HEK293 (cell line): Measurements from ENCODE around the gene SACS.

ENCODE experiments used
- CTCF ChIA-PET: fragments of 350-600 bp; formaldehyde crosslinking; extraction: SDS; loops from one replicate; lab custom pipeline; 2021; ENCODE audit warnings: antibody characterized with exemption; lab: Yijun Ruan, JAX
- POLR2A ChIA-PET: fragments of 300-600 bp; formaldehyde crosslinking; extraction: SDS; loops from one replicate; lab custom pipeline; 2020; ENCODE audit warnings: antibody characterized with exemption, inconsistent platforms; lab: Yijun Ruan, JAX
- H3K27ac ChIP-seq: fragments of 200-500 bp; sonication (Bioruptor generic); 2 replicates; pipeline ENCODE4 v1.5.1; 2014; ENCODE audit warnings: low read depth, low read length, control low read depth, inconsistent platforms; ENCODE audit errors: extremely low read depth
- H3K36me3 ChIP-seq, 2 experiments: fragments of 200-500 bp in 1 of 2; sonication (Bioruptor generic) in 1 of 2; 1 replicate in 1 of 2; 2 replicates in 1 of 2; pipeline ENCODE4 v1.5.1; 2014 to 2017; ENCODE audit warnings: inconsistent platforms in 2 of 2, low read length in 2 of 2; ENCODE audit not compliant: control insufficient read depth in 2 of 2, insufficient read depth in 1 of 2
- H3K4me1 ChIP-seq: fragments of 200-500 bp; sonication (Bioruptor generic); 2 replicates; pipeline ENCODE4 v1.5.1; 2014; ENCODE audit warnings: mild to moderate bottlenecking, low read length, inconsistent platforms; ENCODE audit not compliant: control insufficient read depth, insufficient read depth
- H3K4me3 ChIP-seq: 2 replicates; pipeline ENCODE4 v1.5.1; 2011; ENCODE audit warnings: low read depth, mild to moderate bottlenecking, control low read depth, low read length, moderate library complexity
- H3K9me3 ChIP-seq: fragments of 200-500 bp; sonication (Bioruptor generic); 2 replicates; pipeline ENCODE4 v1.5.1; 2014; ENCODE audit warnings: low read depth, low read length, inconsistent platforms; ENCODE audit not compliant: control insufficient read depth, insufficient read depth
- AEBP2 ChIP-seq: fragments of 450-650 bp; formaldehyde crosslinking; IDR thresholded peaks from 2 replicates; pipeline ENCODE4 v1.5.1; 2016; ENCODE audit warnings: missing biosample characterization, missing genetic modification characterization, borderline replicate concordance
- BCL11B ChIP-seq: fragments of 450-650 bp; formaldehyde crosslinking; IDR thresholded peaks from 2 replicates; pipeline ENCODE4 v1.5.1; 2016; ENCODE audit warnings: low read depth, missing biosample characterization, missing genetic modification characterization
- FEZF1 ChIP-seq: fragments of 450-650 bp; formaldehyde crosslinking; IDR thresholded peaks from 2 replicates; pipeline ENCODE4 v1.5.1; 2016; ENCODE audit warnings: missing biosample characterization, missing genetic modification characterization
- GLIS1 ChIP-seq: fragments of 450-650 bp; formaldehyde crosslinking; IDR thresholded peaks from 2 replicates; pipeline ENCODE4 v1.5.1; 2016; ENCODE audit warnings: missing biosample characterization, missing genetic modification characterization
- KLF9 ChIP-seq: fragments of 450-650 bp; formaldehyde crosslinking; IDR thresholded peaks from 2 replicates; pipeline ENCODE4 v1.5.1; 2016; ENCODE audit warnings: missing biosample characterization, missing genetic modification characterization, low read depth
- MZF1 ChIP-seq: fragments of 450-650 bp; formaldehyde crosslinking; IDR thresholded peaks from 2 replicates; pipeline ENCODE4 v1.5.1; 2017; ENCODE audit warnings: missing biosample characterization, missing genetic modification characterization, borderline replicate concordance
- PRDM6 ChIP-seq: fragments of 450-650 bp; formaldehyde crosslinking; IDR thresholded peaks from 2 replicates; pipeline ENCODE4 v1.5.1; 2017; ENCODE audit warnings: missing biosample characterization, missing genetic modification characterization
- SP3 ChIP-seq: fragments of 450-650 bp; formaldehyde crosslinking; IDR thresholded peaks from 2 replicates; pipeline ENCODE4 v1.5.1; 2016; ENCODE audit warnings: missing biosample characterization, missing genetic modification characterization
- YY1 ChIP-seq: fragments of 450-650 bp; formaldehyde crosslinking; IDR thresholded peaks from 2 replicates; pipeline ENCODE4 v1.5.1; 2018; ENCODE audit warnings: missing biosample characterization, missing genetic modification characterization
- ZBTB17 ChIP-seq: fragments of 450-650 bp; formaldehyde crosslinking; IDR thresholded peaks from 2 replicates; pipeline ENCODE4 v1.5.1; 2016; ENCODE audit warnings: missing biosample characterization, missing genetic modification characterization
- ZBTB7A ChIP-seq: fragments of 450-650 bp; formaldehyde crosslinking; IDR thresholded peaks from 2 replicates; pipeline ENCODE4 v1.5.1; 2016; ENCODE audit warnings: low read depth, missing biosample characterization, missing genetic modification characterization
- ZNF140 ChIP-seq: fragments of 450-650 bp; formaldehyde crosslinking; IDR thresholded peaks from 2 replicates; pipeline ENCODE4 v1.5.1; 2016; ENCODE audit warnings: missing biosample characterization, missing genetic modification characterization
- ZNF416 ChIP-seq: fragments of 450-650 bp; formaldehyde crosslinking; IDR thresholded peaks from 2 replicates; pipeline ENCODE4 v1.5.1; 2016; ENCODE audit warnings: missing biosample characterization, missing genetic modification characterization
- ZNF501 ChIP-seq: fragments of 450-650 bp; formaldehyde crosslinking; IDR thresholded peaks from 2 replicates; pipeline ENCODE4 v1.5.1; 2016; ENCODE audit warnings: missing biosample characterization, missing genetic modification characterization
- ZNF555 ChIP-seq: fragments of 450-650 bp; formaldehyde crosslinking; conservative IDR thresholded peaks from 2 replicates; pipeline ENCODE4 v1.5.1; 2017; ENCODE audit warnings: missing biosample characterization, mild to moderate bottlenecking, missing genetic modification characterization, inconsistent platforms
- ZNF561 ChIP-seq: fragments of 450-650 bp; IDR thresholded peaks from 2 replicates; pipeline ENCODE4 v1.5.1; 2018; ENCODE audit warnings: missing biosample characterization, missing genetic modification characterization, borderline replicate concordance
- ZNF600 ChIP-seq: fragments of 450-650 bp; formaldehyde crosslinking; IDR thresholded peaks from 2 replicates; pipeline ENCODE4 v1.5.1; 2016; ENCODE audit warnings: missing biosample characterization, missing genetic modification characterization
- ZNF624 ChIP-seq: fragments of 450-650 bp; formaldehyde crosslinking; IDR thresholded peaks from 2 replicates; pipeline ENCODE4 v1.5.1; 2017; ENCODE audit warnings: missing biosample characterization, missing genetic modification characterization
- ZNF654 ChIP-seq: fragments of 450-650 bp; formaldehyde crosslinking; IDR thresholded peaks from 2 replicates; pipeline ENCODE4 v1.5.1; 2016; ENCODE audit warnings: low read depth, missing biosample characterization, missing genetic modification characterization
- ZNF660 ChIP-seq: fragments of 450-650 bp; IDR thresholded peaks from 2 replicates; pipeline ENCODE4 v1.5.1; 2018; ENCODE audit warnings: missing biosample characterization, mild to moderate bottlenecking, missing genetic modification characterization
- ZSCAN23 ChIP-seq: fragments of 450-650 bp; formaldehyde crosslinking; IDR thresholded peaks from 2 replicates; pipeline ENCODE4 v1.5.1; 2016; ENCODE audit warnings: missing biosample characterization, missing genetic modification characterization
- TF ChIP-seq, protein P1 (sequence below): fragments of 450-650 bp; formaldehyde crosslinking; IDR thresholded peaks from 2 replicates; pipeline ENCODE4 v1.5.1; 2017; ENCODE audit warnings: missing biosample characterization, mild to moderate bottlenecking, missing genetic modification characterization, moderate library complexity
- TF ChIP-seq, protein P2 (sequence below): fragments of 450-650 bp; formaldehyde crosslinking; IDR thresholded peaks from 2 replicates; pipeline ENCODE4 v1.5.1; 2016; ENCODE audit warnings: missing biosample characterization, missing genetic modification characterization, low read depth
- TF ChIP-seq, protein P3 (sequence below): fragments of 450-650 bp; IDR thresholded peaks from 2 replicates; pipeline ENCODE4 v1.5.1; 2018; ENCODE audit warnings: missing biosample characterization, mild to moderate bottlenecking, missing genetic modification characterization
- TF ChIP-seq, protein P4 (sequence below): fragments of 450-650 bp; formaldehyde crosslinking; IDR thresholded peaks from 2 replicates; pipeline ENCODE4 v1.5.1; 2017; ENCODE audit warnings: missing biosample characterization, missing genetic modification characterization

SACS gene

DNA sequence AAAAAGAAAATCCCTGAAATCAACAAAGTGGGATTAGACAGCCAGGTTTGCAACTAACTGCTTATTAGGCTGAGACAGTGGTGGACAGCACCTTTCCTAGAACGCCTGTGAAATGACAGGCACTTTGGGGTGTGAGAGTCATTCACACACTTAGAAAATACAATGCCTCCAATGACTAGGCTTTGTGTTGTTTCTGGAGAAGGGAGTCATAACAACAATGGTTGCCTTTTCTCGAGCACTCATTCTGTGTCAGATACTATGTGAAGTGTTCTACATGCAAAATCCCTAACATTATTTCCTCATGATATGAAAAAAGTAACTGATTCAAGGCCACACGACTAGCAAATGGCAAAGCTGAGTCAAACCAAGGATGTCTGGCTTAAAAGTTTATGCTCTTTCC lies 41.2 kb downstream of the SACS start (continued):
- TF ChIP-seq MZF1 (tag by site-specific recombination) = no peak
- no peak for TF ChIP-seq ZNF654 (tag by site-specific recombination)
- no peak for TF ChIP-seq BCL11B (tag by site-specific recombination)
- TF ChIP-seq, protein P1, sequence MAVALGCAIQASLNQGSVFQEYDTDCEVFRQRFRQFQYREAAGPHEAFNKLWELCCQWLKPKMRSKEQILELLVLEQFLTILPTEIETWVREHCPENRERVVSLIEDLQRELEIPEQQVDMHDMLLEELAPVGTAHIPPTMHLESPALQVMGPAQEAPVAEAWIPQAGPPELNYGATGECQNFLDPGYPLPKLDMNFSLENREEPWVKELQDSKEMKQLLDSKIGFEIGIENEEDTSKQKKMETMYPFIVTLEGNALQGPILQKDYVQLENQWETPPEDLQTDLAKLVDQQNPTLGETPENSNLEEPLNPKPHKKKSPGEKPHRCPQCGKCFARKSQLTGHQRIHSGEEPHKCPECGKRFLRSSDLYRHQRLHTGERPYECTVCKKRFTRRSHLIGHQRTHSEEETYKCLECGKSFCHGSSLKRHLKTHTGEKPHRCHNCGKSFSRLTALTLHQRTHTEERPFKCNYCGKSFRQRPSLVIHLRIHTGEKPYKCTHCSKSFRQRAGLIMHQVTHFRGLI (tag by site-specific recombination) = no peak

DNA sequence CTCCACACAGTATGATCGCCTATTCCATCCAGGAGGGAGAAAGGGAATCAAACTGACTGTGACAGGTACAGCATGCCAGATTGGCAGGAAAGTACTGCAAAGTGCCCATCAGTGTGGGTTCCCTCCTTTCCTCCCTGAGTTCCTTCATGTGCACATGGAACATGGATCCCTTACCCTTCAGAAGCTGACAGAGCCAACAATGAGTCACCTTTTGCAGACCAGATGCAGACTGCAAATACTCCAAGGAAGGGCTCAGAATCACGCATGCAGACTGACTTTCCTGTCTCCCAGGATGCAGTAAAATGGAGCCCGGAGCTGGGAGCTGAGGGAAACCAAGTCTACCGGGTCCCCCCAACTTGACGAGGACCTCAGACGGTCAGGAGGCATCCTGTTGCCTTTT lies 41.8 kb downstream of the SACS start:
- no peak overlapping the region for H3K27ac ChIP-seq
- CTCF ChIA-PET = no interaction called here

GRCh38 chr13:23386533-23386932 lies 47.0 kb downstream of the SACS start:
- Histone ChIP-seq H3K27ac (no peak overlapping the region), H3K4me3 (no peak overlapping the region), H3K9me3 (no peaks in the 10 kb centered on the region), H3K36me3 (no peaks in the 10 kb centered on the region), H3K4me1 (no peaks in the 10 kb centered on the region)
- ChIA-PET CTCF (interaction anchor here (0.6 to 0.7 kb wide), 2 partner anchors 8 to 75 kb away, joined by 3 to 4 read pairs; no protein-coding TSS in a partner anchor), POLR2A (interaction anchor here (0.5 to 0.6 kb wide), 2 partner anchors 38 to 530 kb away, joined by 3 to 4 read pairs; no protein-coding TSS in a partner anchor)
- TF ChIP-seq ZNF561 (tag by site-specific recombination) = no peak
- TF ChIP-seq ZNF555 (tag by site-specific recombination) = no peak
- TF ChIP-seq, protein P2, sequence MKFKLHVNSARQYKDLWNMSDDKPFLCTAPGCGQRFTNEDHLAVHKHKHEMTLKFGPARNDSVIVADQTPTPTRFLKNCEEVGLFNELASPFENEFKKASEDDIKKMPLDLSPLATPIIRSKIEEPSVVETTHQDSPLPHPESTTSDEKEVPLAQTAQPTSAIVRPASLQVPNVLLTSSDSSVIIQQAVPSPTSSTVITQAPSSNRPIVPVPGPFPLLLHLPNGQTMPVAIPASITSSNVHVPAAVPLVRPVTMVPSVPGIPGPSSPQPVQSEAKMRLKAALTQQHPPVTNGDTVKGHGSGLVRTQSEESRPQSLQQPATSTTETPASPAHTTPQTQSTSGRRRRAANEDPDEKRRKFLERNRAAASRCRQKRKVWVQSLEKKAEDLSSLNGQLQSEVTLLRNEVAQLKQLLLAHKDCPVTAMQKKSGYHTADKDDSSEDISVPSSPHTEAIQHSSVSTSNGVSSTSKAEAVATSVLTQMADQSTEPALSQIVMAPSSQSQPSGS (tag by site-specific recombination) = no peak
- no peak for TF ChIP-seq PRDM6 (tag by site-specific recombination)
- no peak for TF ChIP-seq GLIS1 (tag by site-specific recombination)
- TF ChIP-seq ZNF140 = no peak

More for the DNA sequence above, 41.8 kb downstream of the SACS start:
- Histone ChIP-seq H3K9me3 (no peaks in the 10 kb centered on the region), H3K36me3 (no peaks in the 10 kb centered on the region), H3K4me3 (no peak overlapping the region), H3K4me1 (no peaks in the 10 kb centered on the region)
- POLR2A ChIA-PET = no interaction called here
- no peak for TF ChIP-seq SP3
- TF ChIP-seq ZNF600 (tag by site-specific recombination) = no peak
- TF ChIP-seq, protein P3, sequence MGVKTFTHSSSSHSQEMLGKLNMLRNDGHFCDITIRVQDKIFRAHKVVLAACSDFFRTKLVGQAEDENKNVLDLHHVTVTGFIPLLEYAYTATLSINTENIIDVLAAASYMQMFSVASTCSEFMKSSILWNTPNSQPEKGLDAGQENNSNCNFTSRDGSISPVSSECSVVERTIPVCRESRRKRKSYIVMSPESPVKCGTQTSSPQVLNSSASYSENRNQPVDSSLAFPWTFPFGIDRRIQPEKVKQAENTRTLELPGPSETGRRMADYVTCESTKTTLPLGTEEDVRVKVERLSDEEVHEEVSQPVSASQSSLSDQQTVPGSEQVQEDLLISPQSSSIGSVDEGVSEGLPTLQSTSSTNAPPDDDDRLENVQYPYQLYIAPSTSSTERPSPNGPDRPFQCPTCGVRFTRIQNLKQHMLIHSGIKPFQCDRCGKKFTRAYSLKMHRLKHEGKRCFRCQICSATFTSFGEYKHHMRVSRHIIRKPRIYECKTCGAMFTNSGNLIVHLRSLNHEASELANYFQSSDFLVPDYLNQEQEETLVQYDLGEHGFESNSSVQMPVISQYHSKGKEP (tag by site-specific recombination) = no peak
- TF ChIP-seq KLF9 (tag by site-specific recombination) = no peak
- TF ChIP-seq ZNF660 (tag by site-specific recombination) = no peak
- no peak for TF ChIP-seq ZBTB17 (tag by site-specific recombination)
- no peak for TF ChIP-seq ZNF416
- no peak for TF ChIP-seq FEZF1 (tag by site-specific recombination)
- no peak for TF ChIP-seq ZBTB7A (tag by site-specific recombination)
- TF ChIP-seq AEBP2 = no peak
- TF ChIP-seq, protein P4, sequence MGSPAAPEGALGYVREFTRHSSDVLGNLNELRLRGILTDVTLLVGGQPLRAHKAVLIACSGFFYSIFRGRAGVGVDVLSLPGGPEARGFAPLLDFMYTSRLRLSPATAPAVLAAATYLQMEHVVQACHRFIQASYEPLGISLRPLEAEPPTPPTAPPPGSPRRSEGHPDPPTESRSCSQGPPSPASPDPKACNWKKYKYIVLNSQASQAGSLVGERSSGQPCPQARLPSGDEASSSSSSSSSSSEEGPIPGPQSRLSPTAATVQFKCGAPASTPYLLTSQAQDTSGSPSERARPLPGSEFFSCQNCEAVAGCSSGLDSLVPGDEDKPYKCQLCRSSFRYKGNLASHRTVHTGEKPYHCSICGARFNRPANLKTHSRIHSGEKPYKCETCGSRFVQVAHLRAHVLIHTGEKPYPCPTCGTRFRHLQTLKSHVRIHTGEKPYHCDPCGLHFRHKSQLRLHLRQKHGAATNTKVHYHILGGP (tag by site-specific recombination) = no peak
- TF ChIP-seq, protein P1 (tag by site-specific recombination) = no peak
- no peak for TF ChIP-seq YY1 (tag by site-specific recombination)
- no peak for TF ChIP-seq ZSCAN23 (tag by site-specific recombination)
- TF ChIP-seq ZNF501 = no peak
- no peak for TF ChIP-seq ZNF624
